Right lobe of liver (tissue), 6 donors: ENCODE data around the gene CLHC1. TPM values are rescaled to one million over a fixed set of nuclear protein-coding genes. Genes with fewer than 3 reads are reported as not detected.

Experiments
- ATAC-seq, 4 donors: fragments of 200-7000 bp; cut with Tn5 transposase; one replicate each; pipeline ENCODE4 v1.9.1; 2020; ENCODE audit warnings: mild to moderate bottlenecking in 4 of 4, moderate library complexity in 4 of 4
- DNase-seq, 3 donors: peaks; one replicate each; pipeline ENCODE4 v3.0.0-alpha.2; 2020
- H3K27ac ChIP-seq, 3 donors: fragments of 200-600 bp; one replicate each; pipeline ENCODE4 v1.8.0; 2022
- H3K27me3 ChIP-seq, 2 donors: fragments of 200-600 bp; one replicate each; pipeline ENCODE4 v1.8.0; 2022
- H3K36me3 ChIP-seq, 4 donors: fragments of 200-600 bp; sonication (generic) in 1 of 4; one replicate each; pipeline versions ENCODE4 v1.5.1 to v1.8.0; 2017 to 2022; ENCODE audit warnings: control low read depth in 1 of 4
- H3K4me1 ChIP-seq, 4 donors: fragments of 200-600 bp; sonication (generic) in 1 of 4; one replicate each; pipeline versions ENCODE4 v1.5.1 to v1.8.0; 2017 to 2022; ENCODE audit warnings: control low read depth in 1 of 4
- H3K4me3 ChIP-seq, 3 donors: fragments of 200-600 bp; one replicate each; pipeline ENCODE4 v1.8.0; 2022
- H3K9me3 ChIP-seq, 4 donors: fragments of 200-600 bp; sonication (generic) in 1 of 4; one replicate each; pipeline versions ENCODE4 v1.5.1 to v1.8.0; 2017 to 2022; ENCODE audit warnings: control low read depth in 1 of 4
- CTCF ChIP-seq, 4 donors: fragments of 200-600 bp in 3 of 4; fragments of 450-650 bp in 1 of 4; IDR thresholded peaks; one replicate each; pipeline versions ENCODE4 v1.5.1 to v1.8.0; 2016 to 2022; ENCODE audit warnings: antibody characterized with exemption in 4 of 4, mild to moderate bottlenecking in 2 of 4
- POLR2A ChIP-seq: fragments of 450-650 bp; IDR thresholded peaks from one replicate; pipeline ENCODE4 v1.6.1; 2017; ENCODE audit warnings: antibody characterized with exemption, mild to moderate bottlenecking
- WGBS: methylation state at CpG from one replicate; pipeline ENCODE4 v1.1.6; 2018; ENCODE audit warnings: low coverage, low lambda C conversion rate; ENCODE audit not compliant: insufficient coverage; ENCODE audit errors: missing lambda C conversion rate; 5-methylcytosine and 5-hydroxymethylcytosine counted together
- intact Hi-C, 2 donors: fragments of 100-400 bp; cut with DNase I; formaldehyde crosslinking; loops; one replicate each; pipeline versions ENCODE4 v1.11.2 to v1.14.1; 2022
- total RNA-seq, 6 experiments: library from RNA; depleted of rRNA in 2 of 6; stranded (reverse); fragments of >200 nt in 2 of 6; fragmentation: NEBNext Ultra II Directional in 3 of 6; extraction: Animal tissue kit (Norgen Biotek cat#: 25700) in 3 of 6; gene quantifications; one replicate each; pipeline versions ENCODE4 v1.1.0 to v1.2.4, GENCODE V29; 2016 to 2023
- donor health status: DM: no; HTN: yes; CAD: no.
- donor health status: DM: no; HTN: no; CAD: no.
- donor health status: DM: no; HTN: no; CAD: no.
- donor health status: DM: no; HTN: yes; CAD: no.
- donor health status: DM: no; HTN: yes; CAD: no.

Gene CLHC1
- total RNA-seq, 6 experiments from 2014 or later: 1.5 to 5.0 (median 3.7) TPM

- Histone ChIP-seq H3K36me3 (no peaks in the 10 kb centered on the region), H3K4me1 (peaks cover 0 to 9% (median 3%) of the 10 kb centered on the region in 4 donors), H3K27ac (no peak overlapping the region), H3K9me3 (no peaks in the 10 kb centered on the region), H3K27me3 (no peaks in the 10 kb centered on the region), H3K4me3 (no peak overlapping the region)
- TF ChIP-seq POLR2A: no peak
- no peak for TF ChIP-seq CTCF (IDR thresholded peaks at IDR 0.05)
- 89% methylated on average over 11 of the region's 19 CpGs for WGBS
- ATAC-seq (no peak), DNase-seq (no peak)
- intact Hi-C loops: no loop called here
Measured at GRCh38 chr2:55225481-55226020, 6.5 kb downstream of the CLHC1 start.

GRCh38 chr2:55224761-55225261 lies 7.3 kb downstream of the CLHC1 start:
- Histone ChIP-seq H3K27me3 (no peaks in the 10 kb centered on the region), H3K4me1 (peaks cover 0 to 9% (median 3%) of the 10 kb centered on the region in 4 donors), H3K36me3 (no peaks in the 10 kb centered on the region), H3K4me3 (no peak overlapping the region), H3K27ac (no peak overlapping the region), H3K9me3 (no peaks in the 10 kb centered on the region)
- DNase-seq (no peak), ATAC-seq (no peak)
- intact Hi-C loops: no loop called here
- TF ChIP-seq CTCF (IDR thresholded peaks at IDR 0.05) (no peak), POLR2A (no peak)
- WGBS: 80% methylated on average over 4 of the region's 19 CpGs

- Histone ChIP-seq H3K4me3 (peak overlapping the region; percentile 80 to 88 (median 82)), H3K36me3 (no peaks in the 10 kb centered on the region), H3K9me3 (no peaks in the 10 kb centered on the region), H3K4me1 (peaks cover 0 to 9% (median 3%) of the 10 kb centered on the region in 4 donors), H3K27me3 (no peaks in the 10 kb centered on the region), H3K27ac (peak overlapping the region in 2 of 3 donors; percentile 83 to 87)
- intact Hi-C loops: no loop called here
- TF ChIP-seq CTCF (IDR thresholded peaks at IDR 0.05) (no peak), POLR2A (no peak)
- ATAC-seq (peak; percentile 5 to 26 (median 8)), DNase-seq (no peak)
- 85% methylated on average over 16 of the region's 25 CpGs for WGBS
Measured at GRCh38 chr2:55223958-55224760, 7.9 kb downstream of the CLHC1 start.

- ATAC-seq: no peak
- DNase-seq: no peak
- intact Hi-C loops: no loop called here
- Histone ChIP-seq H3K36me3 (no peaks in the 10 kb centered on the region), H3K27me3 (no peaks in the 10 kb centered on the region), H3K27ac (no peak overlapping the region), H3K4me1 (no peaks in the 10 kb centered on the region), H3K4me3 (no peak overlapping the region), H3K9me3 (no peaks in the 10 kb centered on the region)
- no peak for TF ChIP-seq CTCF (IDR thresholded peaks at IDR 0.05)
- no peak for TF ChIP-seq POLR2A
Measured at GRCh38 chr2:55213822-55214221, 18.3 kb downstream of the CLHC1 start.
